Measurements from ENCODE around the gene ZNF532. TPM values are rescaled to one million over a fixed set of nuclear protein-coding genes. Genes with fewer than 3 reads are reported as not detected.

Gene ZNF532
- total RNA-seq, 4 donors from 2014 or later, result 3.9 to 188 (median 12.7) TPM

- H3K4me3 ChIP-seq, result no peak overlapping the region
- no peaks in the 10 kb centered on the region for H3K36me3 ChIP-seq
- no peak for TF ChIP-seq CTCF (IDR thresholded peaks at IDR 0.05)
- no peak for TF ChIP-seq POLR2A (IDR thresholded peaks at IDR 0.05)
- H3K27me3 ChIP-seq, result no peaks in the 10 kb centered on the region
- H3K9me3 ChIP-seq, result no peaks in the 10 kb centered on the region
- DNase-seq, result peak in 1 of 3 donors; percentile 42
- H3K27ac ChIP-seq, result peak overlapping the region in 2 of 4 donors; percentile 14 to 60
- no peaks in the 10 kb centered on the region for H3K4me1 ChIP-seq
Measured at GRCh38 chr18:58896734-58897508, 32.2 kb downstream of the ZNF532 start.

- H3K4me3 ChIP-seq, result no peak overlapping the region
- H3K27ac ChIP-seq, result no peak overlapping the region
- no peaks in the 10 kb centered on the region for H3K27me3 ChIP-seq
- H3K9me3 ChIP-seq, result no peaks in the 10 kb centered on the region
- TF ChIP-seq POLR2A (IDR thresholded peaks at IDR 0.05) (no peak), CTCF (IDR thresholded peaks at IDR 0.05) (no peak)
- H3K36me3 ChIP-seq, result no peaks in the 10 kb centered on the region
- DNase-seq, result peak in 1 of 3 donors; percentile 33
- H3K4me1 ChIP-seq, result no peaks in the 10 kb centered on the region
Measured at GRCh38 chr18:58898010-58898799, 33.5 kb downstream of the ZNF532 start.

- TF ChIP-seq POLR2A (IDR thresholded peaks at IDR 0.05), result no peak
- TF ChIP-seq CTCF (IDR thresholded peaks at IDR 0.05), result no peak
- no peak overlapping the region for H3K4me3 ChIP-seq
- no peaks in the 10 kb centered on the region for H3K36me3 ChIP-seq
- no peak overlapping the region for H3K27ac ChIP-seq
- DNase-seq, result peak in 1 of 3 donors; percentile 35
- no peaks in the 10 kb centered on the region for H3K27me3 ChIP-seq
- no peaks in the 10 kb centered on the region for H3K4me1 ChIP-seq
- H3K9me3 ChIP-seq, result no peaks in the 10 kb centered on the region
Measured at GRCh38 chr18:58900015-58900649, 35.5 kb downstream of the ZNF532 start.

- H3K4me3 ChIP-seq, result no peak overlapping the region
- TF ChIP-seq POLR2A (IDR thresholded peaks at IDR 0.05) (no peak), CTCF (IDR thresholded peaks at IDR 0.05) (no peak)
Measured at GRCh38 chr18:58901143-58901542, 36.5 kb downstream of the ZNF532 start.

GRCh38 chr18:58901783-58902182, 37.1 kb downstream of the ZNF532 start:
- H3K9me3 ChIP-seq, result no peaks in the 10 kb centered on the region

More at GRCh38 chr18:58901143-58901542, 36.5 kb downstream of the ZNF532 start:
- no peaks in the 10 kb centered on the region for H3K4me1 ChIP-seq
- no peak overlapping the region for H3K27ac ChIP-seq
- no peaks in the 10 kb centered on the region for H3K36me3 ChIP-seq
- H3K9me3 ChIP-seq, result no peaks in the 10 kb centered on the region
- H3K27me3 ChIP-seq, result no peaks in the 10 kb centered on the region
- DNase-seq, result peak in 1 of 3 donors; percentile 42

More at GRCh38 chr18:58901783-58902182, 37.1 kb downstream of the ZNF532 start:
- TF ChIP-seq POLR2A (IDR thresholded peaks at IDR 0.05) (no peak), CTCF (IDR thresholded peaks at IDR 0.05) (no peak)
- Histone ChIP-seq H3K4me3 (no peak overlapping the region), H3K36me3 (no peaks in the 10 kb centered on the region), H3K27me3 (no peaks in the 10 kb centered on the region), H3K4me1 (no peaks in the 10 kb centered on the region), H3K27ac (no peak overlapping the region)
- peak in 1 of 3 donors; percentile 33 for DNase-seq

Data from Peyer's patch (tissue), 4 donors.